Muscle of leg (tissue), 11 donors: ENCODE results near the gene KCNH1. TPM values are rescaled to one million over a fixed set of nuclear protein-coding genes. Genes with fewer than 3 reads are reported as not detected.

Experiments used
- DNase-seq: peaks from one replicate; pipeline ENCODE4 v3.0.0; 2013
- H3K27ac ChIP-seq: one replicate; pipeline ENCODE4 v1.5.1; 2013; ENCODE audit warnings: mild to moderate bottlenecking, low read length, control low read depth
- H3K27me3 ChIP-seq: one replicate; pipeline ENCODE4 v1.6.1; 2013; ENCODE audit warnings: low read length; ENCODE audit not compliant: control insufficient read depth, insufficient read depth
- H3K36me3 ChIP-seq: one replicate; pipeline ENCODE4 v1.6.1; 2013; ENCODE audit warnings: low read length; ENCODE audit not compliant: control insufficient read depth, insufficient read depth
- H3K4me1 ChIP-seq: one replicate; pipeline ENCODE4 v1.6.1; 2013; ENCODE audit warnings: low read length; ENCODE audit not compliant: control insufficient read depth, insufficient read depth
- H3K4me3 ChIP-seq: one replicate; pipeline ENCODE4 v1.5.1; 2013; ENCODE audit warnings: low read length, control low read depth
- H3K9me3 ChIP-seq: replicated peaks from 2 replicates; pipeline ENCODE4 v1.6.1; 2013; ENCODE audit warnings: low read depth, low read length; ENCODE audit not compliant: control insufficient read depth
- WGBS: methylation state at CpG from one replicate; pipeline ENCODE4 v1.1.5; 2013; ENCODE audit warnings: missing lambda C conversion rate; ENCODE audit not compliant: insufficient coverage; 5-methylcytosine and 5-hydroxymethylcytosine counted together
- polyA plus RNA-seq, 8 donors: library from polyadenylated mRNA; unstranded; fragments of 120-200 nt; gene quantifications; one replicate each; pipeline versions ENCODE4 v1.2.1 to v1.2.3, GENCODE V29; 2013; ENCODE audit warnings: inconsistent platforms in 1 of 8, low replicate concordance in 1 of 8; ENCODE audit not compliant: insufficient read length in 8 of 8, insufficient read depth in 1 of 8
- total RNA-seq: library from RNA; stranded (reverse); fragments of 120-200 nt; gene quantifications from one replicate; pipeline ENCODE4 v1.2.4, GENCODE V29; 2013

Gene KCNH1
- total and polyA plus RNA-seq, 9 donors: 0.19 to 0.51 (median 0.28) TPM

DNA sequence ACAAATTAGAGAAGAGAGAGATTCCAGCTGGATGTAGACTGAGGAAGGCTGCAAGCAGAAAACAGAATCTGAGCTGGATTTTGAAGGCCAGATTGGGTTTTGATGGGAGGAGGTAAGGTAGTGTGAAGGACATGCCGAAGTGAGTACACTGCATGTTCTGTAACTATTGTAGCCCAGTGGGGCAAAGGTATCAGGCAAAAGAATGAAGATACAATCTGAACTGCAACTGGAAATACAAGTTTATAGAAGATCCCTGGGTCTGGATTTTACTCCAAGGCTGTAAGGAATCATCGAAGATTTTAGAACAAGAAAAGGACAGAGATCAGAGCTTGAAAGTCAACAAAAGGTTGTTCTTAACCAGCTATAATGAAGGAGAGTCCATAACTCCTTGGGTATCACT, 382.0 kb downstream of the KCNH1 start:
- H3K9me3 ChIP-seq: no peaks in the 10 kb centered on the region
- no peak overlapping the region for H3K4me3 ChIP-seq
- no peak overlapping the region for H3K27ac ChIP-seq
- no peaks in the 10 kb centered on the region for H3K27me3 ChIP-seq
- WGBS: 95% methylated on average over 1 of the region's 2 CpGs
- no peak for DNase-seq
- H3K36me3 ChIP-seq: no peaks in the 10 kb centered on the region
- peaks cover 3% of the 10 kb centered on the region for H3K4me1 ChIP-seq

DNA sequence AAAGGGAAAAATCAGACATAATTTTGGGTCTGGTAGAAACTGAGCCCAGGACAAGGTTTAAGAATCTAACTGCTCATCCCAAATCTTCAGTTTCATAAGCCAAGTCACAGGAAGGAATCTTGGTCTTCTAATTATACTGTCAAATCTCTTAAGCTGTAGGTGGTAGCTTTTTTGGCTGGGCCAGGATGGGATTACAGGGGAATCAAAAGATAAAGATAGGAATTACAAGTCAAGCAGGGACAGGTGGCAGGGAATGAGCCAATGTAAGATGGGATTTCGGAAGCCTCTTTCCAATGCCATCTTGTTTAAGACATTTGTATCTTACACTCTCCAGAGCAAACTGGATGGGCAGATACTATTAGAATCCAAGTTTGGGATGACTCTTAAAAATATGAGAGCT, 383.5 kb downstream of the KCNH1 start:
- H3K27me3 ChIP-seq: no peaks in the 10 kb centered on the region
- no peak overlapping the region for H3K27ac ChIP-seq
- no peaks in the 10 kb centered on the region for H3K36me3 ChIP-seq
- peaks cover 3% of the 10 kb centered on the region for H3K4me1 ChIP-seq
- no peak overlapping the region for H3K4me3 ChIP-seq
- no peaks in the 10 kb centered on the region for H3K9me3 ChIP-seq
- no peak for DNase-seq
- no CpG with 5 or more reads among the region's 1 CpG for WGBS

DNA sequence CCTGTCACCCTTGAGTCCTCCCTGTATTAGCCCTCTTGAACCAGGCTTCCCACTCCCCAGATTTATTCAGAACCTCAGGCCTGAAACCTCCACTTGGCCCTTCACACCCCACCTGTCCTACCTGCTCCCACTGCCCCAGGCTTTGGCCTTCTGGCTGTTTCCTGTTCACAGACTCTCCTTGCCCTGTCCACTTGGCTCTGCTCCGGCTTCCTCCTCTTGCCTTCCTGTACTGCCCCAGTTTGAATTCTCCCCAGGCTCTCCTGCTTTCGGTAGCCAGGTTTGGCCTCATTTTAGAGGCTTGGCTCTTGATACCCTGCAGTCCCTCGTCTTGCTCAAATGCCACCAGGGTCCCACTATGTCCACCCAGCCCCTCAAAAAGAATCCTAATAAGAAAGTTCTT, 385.2 kb downstream of the KCNH1 start:
- Histone ChIP-seq H3K27ac (no peak overlapping the region), H3K27me3 (no peaks in the 10 kb centered on the region), H3K9me3 (no peaks in the 10 kb centered on the region), H3K4me1 (peaks cover 3% of the 10 kb centered on the region), H3K36me3 (no peaks in the 10 kb centered on the region), H3K4me3 (no peak overlapping the region)
- 81% methylated on average over 2 of the region's 3 CpGs for WGBS
- DNase-seq: no peak

DNA sequence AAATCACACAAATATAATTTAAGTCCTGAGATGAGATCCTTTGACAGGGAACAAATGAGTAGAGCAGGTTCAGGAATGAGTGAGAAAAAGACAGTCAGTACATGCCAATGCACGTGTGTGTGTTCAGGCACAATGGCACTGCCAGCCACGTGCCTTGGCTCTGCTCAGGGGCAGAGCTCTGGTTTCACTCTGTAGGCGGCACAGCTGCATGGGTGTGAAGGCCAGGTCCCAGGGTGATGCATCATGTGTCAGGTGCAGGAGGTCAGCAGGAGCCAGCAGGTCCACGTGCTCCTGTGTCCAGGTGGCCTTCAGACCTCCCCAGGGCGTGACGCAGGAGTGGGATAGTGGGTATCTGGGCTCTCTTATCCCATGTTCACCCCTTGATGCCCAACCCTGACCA, 386.1 kb downstream of the KCNH1 start:
- Histone ChIP-seq H3K27ac (no peak overlapping the region), H3K9me3 (no peaks in the 10 kb centered on the region), H3K36me3 (no peaks in the 10 kb centered on the region), H3K4me1 (peaks cover 3% of the 10 kb centered on the region), H3K27me3 (no peaks in the 10 kb centered on the region), H3K4me3 (no peak overlapping the region)
- peak; percentile 32 for DNase-seq
- WGBS: 54% methylated on average over 3 of the region's 6 CpGs

DNA sequence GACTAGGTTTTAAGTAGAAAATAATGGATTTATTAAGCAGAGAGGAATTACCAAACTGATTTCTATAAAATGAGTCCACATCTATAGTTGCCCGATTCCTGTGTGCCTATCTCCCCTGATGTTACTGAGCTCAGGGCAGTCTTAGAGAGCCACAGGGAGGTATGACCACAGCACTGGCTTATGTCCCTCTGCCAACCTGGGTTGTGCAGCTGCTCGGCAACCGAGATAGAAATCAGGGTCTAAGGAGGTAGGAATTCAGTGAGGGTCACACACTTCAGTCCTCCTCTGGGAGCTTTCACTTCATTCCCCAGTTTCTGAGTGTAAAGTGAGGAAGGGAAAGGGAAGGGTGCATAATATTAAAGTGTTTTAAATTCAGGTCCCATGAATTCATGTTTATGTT, 386.8 kb downstream of the KCNH1 start:
- no peak overlapping the region for H3K4me3 ChIP-seq
- DNase-seq: no peak
- H3K4me1 ChIP-seq: peaks cover 3% of the 10 kb centered on the region
- H3K27ac ChIP-seq: no peak overlapping the region
- H3K36me3 ChIP-seq: no peaks in the 10 kb centered on the region
- no peaks in the 10 kb centered on the region for H3K27me3 ChIP-seq
- H3K9me3 ChIP-seq: no peaks in the 10 kb centered on the region
- WGBS: no CpG with 5 or more reads among the region's 3 CpGs

DNA sequence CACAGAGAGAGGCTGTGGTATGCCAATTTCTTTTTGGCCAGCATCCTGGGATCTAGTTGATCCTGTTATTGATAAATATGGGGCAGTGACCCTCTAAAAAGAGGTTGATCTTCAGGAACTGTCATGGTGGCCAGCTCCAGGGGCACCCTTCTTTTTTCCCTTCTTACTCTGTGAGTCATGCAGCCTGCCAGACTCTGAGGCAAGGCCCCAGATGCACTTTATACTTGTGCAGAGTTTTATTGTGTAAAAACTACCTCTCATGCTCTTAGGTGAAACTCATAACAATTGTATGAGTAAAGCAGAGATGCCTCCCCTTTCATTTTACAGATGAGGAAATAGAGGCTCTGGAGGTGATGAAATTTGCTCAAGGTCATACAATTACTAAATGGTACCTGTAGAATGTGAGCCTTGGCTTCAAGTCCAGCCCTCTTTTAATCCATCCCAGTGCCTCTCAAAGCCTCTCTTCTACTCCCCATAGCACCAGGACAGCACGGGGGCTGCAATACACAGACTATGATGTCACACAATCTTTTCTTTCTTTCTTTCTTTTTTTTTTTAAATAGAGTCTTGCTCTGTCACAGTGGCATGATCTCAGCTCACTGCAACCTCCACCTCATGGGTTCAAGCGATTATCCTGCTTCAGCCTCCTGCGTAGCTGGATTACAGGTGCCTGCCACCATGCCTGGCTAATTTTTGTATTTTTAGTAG, 387.8 kb downstream of the KCNH1 start:
- Histone ChIP-seq H3K36me3 (no peaks in the 10 kb centered on the region), H3K9me3 (no peaks in the 10 kb centered on the region), H3K27me3 (no peaks in the 10 kb centered on the region), H3K4me3 (no peak overlapping the region), H3K27ac (no peak overlapping the region), H3K4me1 (peaks cover 3% of the 10 kb centered on the region)
- WGBS: 17% methylated on average over 1 of the region's 3 CpGs
- DNase-seq: no peak

DNA sequence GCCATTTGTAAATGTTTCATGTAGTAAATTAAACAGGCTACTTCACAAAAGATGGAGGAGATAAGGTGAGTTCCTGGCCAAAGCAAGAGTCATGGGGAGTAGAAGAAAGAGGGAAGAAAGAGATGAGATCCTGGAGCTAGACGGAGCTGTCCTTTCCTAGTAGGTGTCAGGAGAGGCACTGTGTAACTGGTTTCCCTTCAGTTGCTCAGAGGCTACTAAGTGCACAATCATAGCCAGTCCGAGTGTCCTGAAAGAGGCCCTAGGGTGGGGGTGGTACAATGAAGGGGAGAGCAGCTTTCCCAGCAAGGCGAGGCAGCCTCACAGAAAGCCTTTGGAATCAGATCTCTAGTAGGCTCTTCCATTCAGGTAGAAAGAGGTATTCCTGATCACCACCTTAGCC, 390.9 kb downstream of the KCNH1 start:
- Histone ChIP-seq H3K9me3 (no peaks in the 10 kb centered on the region), H3K36me3 (no peaks in the 10 kb centered on the region), H3K27ac (no peak overlapping the region), H3K4me3 (no peak overlapping the region), H3K4me1 (peaks cover 2% of the 10 kb centered on the region), H3K27me3 (no peaks in the 10 kb centered on the region)
- 78% methylated on average over 3 of the region's 3 CpGs for WGBS
- DNase-seq: no peak

DNA sequence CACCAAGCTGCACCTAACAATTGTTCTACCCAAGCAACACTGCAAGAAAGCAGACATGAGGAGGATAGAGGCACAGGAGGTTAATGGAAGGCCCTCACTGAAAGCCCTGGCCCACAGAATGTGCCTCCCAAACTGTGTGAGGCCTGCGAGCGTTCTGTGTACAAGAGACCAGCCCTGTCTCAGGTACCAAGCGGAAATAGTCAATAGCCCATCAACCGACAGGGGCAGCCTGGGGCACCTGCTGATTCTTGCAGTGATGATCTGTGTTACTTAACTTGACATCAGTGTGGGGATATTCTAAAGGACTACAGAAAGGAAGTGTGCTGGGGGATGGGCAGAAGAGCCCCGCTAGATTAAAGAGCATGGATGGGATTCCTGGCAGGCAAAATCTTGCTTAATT, 392.4 kb downstream of the KCNH1 start:
- no peaks in the 10 kb centered on the region for H3K36me3 ChIP-seq
- H3K27me3 ChIP-seq: no peaks in the 10 kb centered on the region
- H3K27ac ChIP-seq: no peak overlapping the region
- DNase-seq: no peak
- no peak overlapping the region for H3K4me3 ChIP-seq
- H3K4me1 ChIP-seq: no peaks in the 10 kb centered on the region
- no peaks in the 10 kb centered on the region for H3K9me3 ChIP-seq
- WGBS: 83% methylated on average over 5 of the region's 5 CpGs

DNA sequence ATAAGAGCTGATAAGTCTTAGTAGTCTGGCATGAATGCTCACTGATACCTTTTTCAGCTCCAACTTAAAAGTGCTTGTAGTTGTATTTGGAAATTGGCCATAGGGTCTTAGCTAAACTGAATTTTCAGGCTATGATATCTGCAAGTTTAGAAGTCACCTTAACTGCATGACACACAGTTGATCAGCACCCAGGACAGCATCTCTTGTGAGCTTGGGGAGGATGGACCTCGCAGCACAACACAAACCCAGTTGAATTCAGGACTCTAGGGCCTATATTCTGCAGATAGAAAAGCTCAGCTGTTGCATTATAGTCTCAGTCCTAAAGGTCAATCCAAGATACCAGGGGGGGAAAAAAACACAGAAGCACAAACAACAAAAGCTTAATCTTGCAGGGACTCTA, 394.3 kb downstream of the KCNH1 start:
- H3K36me3 ChIP-seq: no peaks in the 10 kb centered on the region
- H3K27ac ChIP-seq: no peak overlapping the region
- DNase-seq: peak; percentile 12
- no peaks in the 10 kb centered on the region for H3K4me1 ChIP-seq
- whole genome bisulfite sequencing: 0% methylated on average over 1 of the region's 1 CpG
- H3K9me3 ChIP-seq: no peaks in the 10 kb centered on the region
- H3K4me3 ChIP-seq: no peak overlapping the region
- H3K27me3 ChIP-seq: no peaks in the 10 kb centered on the region

DNA sequence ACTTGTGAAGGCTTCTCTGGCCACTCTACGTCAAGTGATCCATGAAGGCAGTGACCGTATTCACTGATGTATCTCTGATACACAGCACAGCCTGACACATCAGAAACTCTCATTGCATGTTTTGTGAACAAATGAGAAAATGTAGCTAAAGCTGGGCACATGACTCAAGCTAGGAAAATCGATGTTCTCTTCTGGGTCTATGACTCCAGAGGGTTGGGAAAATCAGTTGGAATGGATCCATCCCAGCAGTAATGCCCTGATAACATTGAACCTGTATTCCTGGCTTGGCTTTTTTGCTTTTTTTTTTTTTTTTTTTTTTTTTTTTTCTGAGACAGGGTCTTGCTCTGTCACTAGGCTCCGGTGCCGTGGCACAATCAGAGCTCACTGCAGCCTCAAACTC, 395.7 kb downstream of the KCNH1 start:
- Histone ChIP-seq H3K4me3 (no peak overlapping the region), H3K9me3 (no peaks in the 10 kb centered on the region), H3K36me3 (no peaks in the 10 kb centered on the region), H3K4me1 (no peaks in the 10 kb centered on the region), H3K27me3 (no peaks in the 10 kb centered on the region), H3K27ac (no peak overlapping the region)
- no peak for DNase-seq
- WGBS: 100% methylated on average over 1 of the region's 5 CpGs

DNA sequence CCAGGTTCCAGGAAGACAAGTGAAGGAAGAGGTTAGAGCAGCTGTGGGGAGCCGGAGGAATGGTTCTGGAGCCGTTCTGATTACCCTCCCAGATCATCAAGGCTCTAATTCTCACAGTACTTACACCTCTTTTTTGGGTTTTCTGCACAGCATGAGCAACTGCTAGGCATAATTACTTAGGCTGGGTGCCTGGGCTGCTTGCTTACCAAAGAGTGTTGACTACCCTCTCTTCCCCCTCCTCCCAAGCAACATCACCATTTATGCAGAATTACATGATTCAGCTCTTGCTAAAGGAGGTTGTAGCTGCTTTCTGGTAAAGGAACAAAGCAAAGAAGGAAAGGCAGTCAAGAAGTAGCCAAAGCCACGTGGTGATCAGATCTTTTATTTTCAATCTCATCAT, 397.2 kb downstream of the KCNH1 start:
- no peaks in the 10 kb centered on the region for H3K9me3 ChIP-seq
- H3K4me3 ChIP-seq: no peak overlapping the region
- H3K27ac ChIP-seq: no peak overlapping the region
- no peak for DNase-seq
- no peaks in the 10 kb centered on the region for H3K36me3 ChIP-seq
- 57% methylated on average over 1 of the region's 3 CpGs for WGBS
- no peaks in the 10 kb centered on the region for H3K4me1 ChIP-seq
- H3K27me3 ChIP-seq: no peaks in the 10 kb centered on the region
